GM06990 (cell line): ENCODE measurements around the gene GRK6.

ENCODE experiments used
- DNase-seq: peaks from one replicate; pipeline ENCODE4 v3.0.0-alpha.2; 2011; ENCODE audit not compliant: insufficient read length; ENCODE audit errors: extremely low read depth
- H3K27me3 ChIP-seq: replicated peaks from 2 replicates; pipeline ENCODE4 v1.6.0; 2011; ENCODE audit warnings: low read length; ENCODE audit not compliant: control insufficient read depth, insufficient read depth
- H3K36me3 ChIP-seq: 2 replicates; pipeline ENCODE4 v1.5.1; 2011; ENCODE audit warnings: low read length; ENCODE audit not compliant: control insufficient read depth, insufficient read depth
- H3K4me3 ChIP-seq: replicated peaks from 2 replicates; pipeline ENCODE4 v1.5.1; 2011; ENCODE audit warnings: low read depth, mild to moderate bottlenecking, control low read depth, low read length
- CTCF ChIP-seq: IDR thresholded peaks from 2 replicates; pipeline ENCODE4 v1.5.1; 2011; ENCODE audit warnings: low read length, control low read depth, mild to moderate bottlenecking, inconsistent platforms; ENCODE audit not compliant: insufficient read depth, poor library complexity, severe bottlenecking

Gene GRK6

DNA sequence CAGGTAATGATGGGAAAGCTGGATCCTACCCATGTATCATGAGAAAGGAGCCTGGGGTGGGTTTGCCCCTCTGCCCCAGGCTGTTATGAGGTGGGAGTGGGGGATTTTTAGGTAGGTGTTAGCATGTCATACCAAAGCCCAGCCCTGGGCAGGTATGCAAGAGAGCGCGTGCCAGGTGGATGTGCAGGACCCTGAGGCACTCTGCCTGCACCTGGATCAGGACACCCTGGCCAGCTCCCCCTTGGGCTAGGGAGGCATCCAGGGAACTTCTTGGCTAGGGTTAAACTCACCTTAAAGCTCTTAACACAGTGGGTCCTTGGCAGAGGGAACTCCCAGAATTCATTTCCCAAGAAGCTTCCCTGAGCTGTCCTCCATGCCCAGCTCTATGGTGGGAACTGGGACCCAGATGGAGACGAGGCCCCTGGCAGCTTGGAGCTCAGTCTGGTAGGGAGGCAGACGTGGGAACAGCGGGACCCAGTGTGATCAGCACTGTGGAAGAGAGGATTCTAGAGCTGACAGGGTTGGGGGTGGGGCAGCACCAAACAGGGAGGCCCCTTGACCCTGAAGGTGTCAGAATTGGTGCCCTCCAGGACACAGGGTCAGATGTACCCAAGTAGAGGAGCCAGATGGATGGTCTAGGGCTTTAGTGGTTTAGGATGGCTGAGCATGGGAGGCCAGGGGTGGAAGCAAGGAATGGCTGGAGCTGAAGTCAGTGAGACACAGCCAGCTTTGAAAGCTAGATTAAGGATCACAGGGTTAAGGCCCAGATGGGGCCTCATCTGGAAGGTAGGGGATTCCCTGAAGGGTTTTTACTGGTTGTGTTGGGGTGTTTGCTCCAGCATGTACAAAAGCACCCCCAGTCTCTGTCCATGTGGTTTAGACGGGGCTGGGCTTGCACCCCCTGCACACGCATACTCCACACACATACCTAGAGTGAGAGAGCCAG is 17.9 kb downstream of the GRK6 start:
- Histone ChIP-seq H3K4me3 (no peak overlapping the region), H3K27me3 (no peaks in the 10 kb centered on the region), H3K36me3 (peaks cover 24% of the 10 kb centered on the region)
- peak; percentile 34 for DNase-seq
- no peak for TF ChIP-seq CTCF

DNA sequence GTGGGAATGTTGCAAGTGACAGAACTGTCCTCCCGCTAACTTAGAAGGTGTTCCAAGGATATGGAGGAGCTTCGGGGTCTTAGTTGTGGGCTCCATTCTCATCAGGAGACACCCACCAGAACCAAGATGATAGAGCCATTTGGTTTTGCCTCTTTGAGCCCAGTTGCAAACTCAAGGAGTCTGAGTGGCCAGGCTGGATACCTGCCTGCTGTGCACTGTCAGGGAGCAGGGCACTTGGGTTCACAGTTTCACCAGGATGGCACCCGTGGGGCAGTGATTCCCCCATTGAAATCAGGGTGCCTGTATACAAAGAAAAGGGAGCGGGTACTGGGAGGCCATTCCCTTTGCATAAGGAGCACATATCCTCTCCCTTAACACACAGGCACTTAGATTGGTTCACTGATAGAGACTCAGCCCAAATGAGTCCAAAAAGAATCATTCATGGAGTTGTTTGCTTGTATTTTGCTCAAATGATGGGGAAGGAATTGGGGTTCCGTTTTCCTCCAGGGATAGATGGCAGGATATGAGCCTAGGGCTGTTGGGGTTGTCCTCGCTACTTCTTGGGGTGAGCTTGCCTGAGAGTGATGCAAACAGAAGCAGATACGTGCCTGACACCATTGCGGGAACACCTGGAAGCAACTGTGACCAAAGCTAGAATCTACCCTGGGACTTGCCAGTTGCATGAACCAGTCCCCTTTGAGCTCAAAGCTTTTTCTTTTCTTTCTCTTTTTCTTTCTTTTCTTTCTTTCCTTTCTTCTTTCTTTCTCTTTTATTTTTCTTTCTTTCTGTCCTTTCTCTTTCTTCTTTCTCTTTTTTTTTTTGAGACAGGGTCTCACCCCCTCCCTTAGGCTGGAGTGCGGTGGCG is 18.8 kb downstream of the GRK6 start:
- DNase-seq = no peak
- Histone ChIP-seq H3K4me3 (no peak overlapping the region), H3K27me3 (no peaks in the 10 kb centered on the region), H3K36me3 (peaks cover 22% of the 10 kb centered on the region)
- TF ChIP-seq CTCF = no peak

DNA sequence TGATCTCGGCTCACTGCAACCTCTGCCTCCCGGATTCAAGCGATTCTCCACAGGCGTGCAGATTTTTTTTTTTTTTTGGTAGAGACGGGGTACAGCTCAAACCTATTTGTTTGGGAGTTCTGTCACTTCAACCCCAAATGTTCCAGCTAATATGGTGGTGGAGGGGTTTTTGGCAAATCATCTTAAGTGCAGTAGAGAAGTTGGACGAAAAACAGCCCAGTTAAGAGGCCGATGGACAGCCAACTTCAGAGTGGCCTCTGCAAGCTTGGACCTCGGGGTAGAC is 19.4 kb downstream of the GRK6 start:
- Histone ChIP-seq H3K36me3 (peaks cover 17% of the 10 kb centered on the region), H3K27me3 (no peaks in the 10 kb centered on the region), H3K4me3 (peak overlapping the region; percentile 65)
- no peak for DNase-seq
- TF ChIP-seq CTCF = no peak

DNA sequence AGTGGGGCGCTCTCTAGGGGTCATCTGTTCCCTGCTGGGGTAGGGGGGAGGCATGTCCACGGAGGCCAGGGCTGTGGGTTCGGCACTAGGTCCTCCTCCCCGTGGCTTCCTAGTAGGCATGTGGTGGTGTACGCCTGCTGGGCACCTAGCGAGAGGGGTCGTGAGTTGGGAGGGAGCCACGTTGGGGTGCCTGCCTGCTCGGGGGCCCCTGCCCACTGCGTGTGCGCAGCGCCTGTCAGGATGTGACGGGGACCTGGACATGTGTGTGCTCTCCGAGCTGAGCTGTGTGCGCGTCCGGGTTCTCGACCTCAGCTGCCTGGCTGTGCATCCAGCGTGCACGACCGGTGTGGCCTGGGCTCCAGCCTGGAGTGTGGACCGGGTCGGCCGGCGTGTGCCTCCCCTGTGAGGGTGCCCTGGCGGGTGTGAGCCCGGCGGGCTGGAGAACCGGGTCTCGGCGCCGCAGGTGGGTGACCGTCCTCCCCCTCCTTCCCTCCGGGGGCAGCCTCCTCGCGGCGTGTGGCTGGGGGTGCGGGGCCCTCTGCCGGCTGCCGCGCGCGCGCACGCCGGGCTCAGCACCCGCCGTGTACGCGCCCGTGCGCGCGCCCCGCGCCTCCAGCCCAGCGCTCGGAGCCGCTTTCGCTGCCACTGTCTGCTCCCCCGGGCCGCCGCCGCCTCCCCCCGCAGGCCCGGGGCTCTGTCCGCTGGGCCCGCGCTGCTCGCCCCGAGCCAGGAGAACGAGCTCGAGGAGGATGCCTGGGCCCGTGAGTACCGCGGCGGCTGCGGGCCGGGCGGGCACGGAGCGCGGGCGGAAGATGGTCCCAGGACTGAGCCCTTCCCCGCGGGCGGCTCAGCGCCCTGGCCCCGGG is 20.0 kb downstream of the GRK6 start, which contains the start of gene PRR7:
TSS of gene PRR7 (plus strand) at position 615 of the 866 bp plus-strand sequence. CDS start 8,254 bp downstream, outside the sequence.
- Histone ChIP-seq H3K36me3 (peaks cover 12% of the 10 kb centered on the region), H3K4me3 (peak within 1 kb of the TSS; percentile 65), H3K27me3 (no peaks in the 10 kb centered on the region)
- no peak for TF ChIP-seq CTCF
- peak; percentile 89 for DNase-seq

DNA sequence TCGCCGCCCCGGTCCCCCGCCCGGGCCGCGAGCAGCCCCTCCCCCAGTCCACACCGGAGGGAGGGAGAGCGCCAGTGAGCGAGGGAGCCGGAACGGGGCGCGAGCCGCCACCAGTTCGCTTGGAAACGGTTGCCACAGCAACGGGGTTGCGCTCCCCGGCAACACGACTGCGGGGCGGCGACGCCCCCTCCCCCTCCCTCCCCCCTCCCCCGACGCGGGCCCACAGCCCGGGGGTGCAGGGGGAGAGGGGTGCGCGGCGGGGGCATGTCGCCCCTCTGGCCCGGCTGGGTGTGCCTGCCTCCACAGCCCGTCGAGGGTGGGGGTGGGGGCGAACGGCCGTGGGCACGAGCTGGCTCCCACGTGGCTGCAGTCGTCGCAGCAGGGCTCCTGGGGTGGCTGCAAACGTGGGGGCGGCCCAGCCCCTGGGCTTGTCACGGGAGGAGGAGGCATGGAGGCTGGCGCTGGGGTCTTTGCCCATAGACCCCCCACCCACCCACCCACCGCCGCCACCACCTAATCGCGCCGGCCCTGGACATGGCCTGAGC is 20.7 kb downstream of the GRK6 start:
- DNase-seq = peak; percentile 77
- Histone ChIP-seq H3K27me3 (no peaks in the 10 kb centered on the region), H3K4me3 (peak overlapping the region; percentile 60), H3K36me3 (peaks cover 8% of the 10 kb centered on the region)
- no peak for TF ChIP-seq CTCF
